GM23338 (cell line): Measurements from ENCODE around the gene PLD6. TPM values are rescaled to one million over a fixed set of nuclear protein-coding genes. Genes with fewer than 3 reads are reported as not detected.
"Not testable (repeated sequence)": the region's sequence is repeated elsewhere in the genome, so short reads cannot be mapped to it uniquely, and the experiment has no call there.

ENCODE experiments used
- ATAC-seq: fragments of 200-7000 bp; cut with Tn5 transposase; 3 replicates; pipeline ENCODE4 v1.9.1; 2020
- DNase-seq: peaks from one replicate; pipeline ENCODE4 v3.0.0-alpha.2; 2015; ENCODE audit warnings: low spot score
- H2AFZ ChIP-seq: fragments of 200-600 bp; sonication (generic); 2 replicates; pipeline ENCODE4 v1.8.0; 2016; ENCODE audit warnings: antibody characterized with exemption, mild to moderate bottlenecking, moderate library complexity
- H3F3A ChIP-seq: fragments of 200-600 bp; sonication (generic); replicated peaks from 2 replicates; pipeline ENCODE4 v1.8.0; 2017; ENCODE audit warnings: antibody characterized with exemption, mixed run types, low read depth
- H3K27ac ChIP-seq: fragments of 200-600 bp; sonication (generic); 2 replicates; pipeline ENCODE4 v1.6.1; 2016; ENCODE audit warnings: low read depth
- H3K27me3 ChIP-seq: fragments of 200-600 bp; sonication (generic); 2 replicates; pipeline ENCODE4 v1.8.0; 2016; ENCODE audit warnings: mild to moderate bottlenecking, mixed run types, moderate library complexity; ENCODE audit not compliant: insufficient read depth
- H3K36me3 ChIP-seq: fragments of 200-600 bp; sonication (generic); 2 replicates; pipeline ENCODE4 v1.8.0; 2016; ENCODE audit warnings: mild to moderate bottlenecking; ENCODE audit not compliant: insufficient read depth
- H3K4me1 ChIP-seq: fragments of 200-600 bp; sonication (generic); 2 replicates; pipeline ENCODE4 v1.8.0; 2016; ENCODE audit warnings: mild to moderate bottlenecking, moderate library complexity; ENCODE audit not compliant: insufficient read depth
- H3K4me2 ChIP-seq: fragments of 200-600 bp; sonication (generic); 2 replicates; pipeline ENCODE4 v1.7.1; 2017; ENCODE audit warnings: mixed run types
- H3K4me3 ChIP-seq: fragments of 200-600 bp; sonication (generic); 2 replicates; pipeline ENCODE4 v1.6.1; 2016; ENCODE audit warnings: mixed run types
- H3K79me2 ChIP-seq: fragments of 200-600 bp; sonication (generic); replicated peaks from 2 replicates; pipeline ENCODE4 v1.8.0; 2017; ENCODE audit warnings: mild to moderate bottlenecking; ENCODE audit not compliant: insufficient read depth
- H3K9me2 ChIP-seq: fragments of 200-600 bp; sonication (generic); 2 replicates; pipeline ENCODE4 v1.8.0; 2017; ENCODE audit not compliant: insufficient read depth
- H4K20me1 ChIP-seq: fragments of 200-600 bp; sonication (generic); replicated peaks from 2 replicates; pipeline ENCODE4 v1.8.0; 2017; ENCODE audit warnings: mild to moderate bottlenecking; ENCODE audit not compliant: insufficient read depth
- H3K27ac Mint-ChIP-seq: 2 replicates; pipeline ENCODE4 v1.8.0; 2020; ENCODE audit warnings: inconsistent platforms, mild to moderate bottlenecking, moderate library complexity, mixed read lengths
- H3K27me3 Mint-ChIP-seq: 3 replicates; pipeline ENCODE4 v1.8.0; 2022; ENCODE audit warnings: low read depth, mild to moderate bottlenecking, moderate library complexity, mixed read lengths, inconsistent platforms; ENCODE audit not compliant: insufficient read depth, poor library complexity
- H3K36me3 Mint-ChIP-seq: 3 replicates; pipeline ENCODE4 v1.8.0; 2021; ENCODE audit warnings: low read depth, mild to moderate bottlenecking, inconsistent platforms, moderate library complexity, mixed read lengths
- H3K4me1 Mint-ChIP-seq: 3 replicates; pipeline ENCODE4 v1.8.0; 2020; ENCODE audit warnings: mild to moderate bottlenecking, inconsistent platforms, mixed read lengths
- H3K4me3 Mint-ChIP-seq: 3 replicates; pipeline ENCODE4 v1.8.0; 2021; ENCODE audit warnings: moderate library complexity, mild to moderate bottlenecking, inconsistent platforms, mixed read lengths
- H3K9me3 Mint-ChIP-seq: 3 replicates; pipeline ENCODE4 v1.8.0; 2020; ENCODE audit warnings: moderate library complexity, mild to moderate bottlenecking, inconsistent platforms, mixed read lengths
- CREB1 ChIP-seq: fragments of 250-450 bp; sonication (Bioruptor Pico); IDR thresholded peaks from 2 replicates; pipeline ENCODE4 v1.5.0; 2020; ENCODE audit warnings: low read depth, mild to moderate bottlenecking, moderate library complexity
- EZH2 ChIP-seq: fragments of 200-600 bp; sonication (generic); IDR thresholded peaks from one replicate; pipeline ENCODE4 v1.8.0; 2017; ENCODE audit warnings: antibody characterized with exemption, mild to moderate bottlenecking, low read depth; ENCODE audit not compliant: unreplicated experiment
- JUNB ChIP-seq: IDR thresholded peaks from one replicate; pipeline ENCODE4 v1.6.1; 2016; ENCODE audit warnings: antibody characterized with exemption; ENCODE audit not compliant: unreplicated experiment
- NANOG ChIP-seq: IDR thresholded peaks from 2 replicates; pipeline ENCODE4 v1.6.1; 2016; ENCODE audit warnings: antibody characterized with exemption, borderline replicate concordance
- STAT1 ChIP-seq: IDR thresholded peaks from one replicate; pipeline ENCODE4 v1.6.1; 2016; ENCODE audit warnings: antibody characterized with exemption; ENCODE audit not compliant: unreplicated experiment
- ZNF462 ChIP-seq: fragments of 250-450 bp; sonication (Bioruptor Pico); IDR thresholded peaks from 2 replicates; pipeline ENCODE4 v1.5.0; 2020; ENCODE audit warnings: mild to moderate bottlenecking, moderate library complexity
- polyA plus RNA-seq: library from polyadenylated mRNA; unstranded; fragments of >200 nt; fragmentation: Nextera tagmentation; extraction: Ambion mirVana; gene quantifications from 2 replicates; pipeline ENCODE4 v1.2.1, GENCODE V29; 2016
- total RNA-seq: library from RNA; depleted of rRNA; stranded (reverse); fragments of >200 nt; shearing (Covaris generic); gene quantifications from 2 replicates; pipeline ENCODE4 v1.2.3, GENCODE V29; 2014
- TF ChIP-seq, protein P1 (sequence below): IDR thresholded peaks from 2 replicates; pipeline ENCODE4 v1.6.1; 2016; ENCODE audit warnings: antibody characterized with exemption

Gene PLD6
- total and polyA plus RNA-seq, 2 experiments from 2014 or later, result not detected

DNA sequence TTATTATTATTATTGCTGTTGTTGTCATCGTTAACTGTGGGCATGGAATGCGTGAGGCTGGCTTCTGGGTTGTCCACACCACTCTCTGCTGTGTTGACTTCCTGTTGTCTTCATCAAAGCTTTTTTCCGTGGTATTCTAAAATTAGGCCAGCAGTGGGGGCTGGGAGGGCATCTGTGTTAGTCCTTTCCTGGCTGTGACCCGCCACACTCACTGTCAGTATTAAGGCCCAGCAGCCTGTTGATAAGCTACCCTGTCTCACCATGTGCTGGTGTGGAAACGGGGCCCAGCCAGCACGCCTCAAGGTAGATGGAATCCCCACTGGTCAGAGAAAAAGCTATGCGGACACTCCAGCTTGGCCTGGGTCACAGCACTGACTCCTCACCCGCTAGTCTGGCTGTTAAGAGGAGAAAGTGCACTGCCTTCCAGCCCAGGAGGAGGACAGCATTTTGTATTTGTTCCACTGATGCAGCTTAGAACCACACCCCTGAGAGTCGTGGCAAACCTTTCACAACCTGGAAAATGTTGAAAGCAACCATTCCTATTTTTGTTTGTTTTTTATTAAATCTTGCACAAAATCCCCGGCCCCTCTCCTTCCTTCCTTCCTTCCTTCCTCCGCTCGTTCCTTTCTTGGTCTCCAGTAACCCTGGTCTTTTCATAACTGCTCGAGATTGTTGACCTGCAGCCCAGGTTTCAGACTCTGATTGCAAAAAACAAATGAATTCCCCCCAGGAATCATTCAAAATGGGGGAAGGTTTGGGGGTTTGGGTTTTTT, 21.0 kb downstream of the PLD6 start:
- not testable (repeated sequence) for H3K4me1 ChIP-seq, H3K27me3 Mint-ChIP-seq, H3K4me2 ChIP-seq, H3F3A ChIP-seq, H3K36me3 ChIP-seq, DNase-seq, H2AFZ ChIP-seq, H3K79me2 ChIP-seq, H3K27me3 ChIP-seq, H3K27ac ChIP-seq, ATAC-seq, H4K20me1 ChIP-seq, H3K4me3 Mint-ChIP-seq, H3K4me3 ChIP-seq, H3K9me2 ChIP-seq, H3K9me3 Mint-ChIP-seq
- H3K27ac Mint-ChIP-seq, result peak overlapping the region; percentile 75
- peaks cover 21% of the 10 kb centered on the region for H3K4me1 Mint-ChIP-seq
- peaks cover 14% of the 10 kb centered on the region for H3K36me3 Mint-ChIP-seq

DNA sequence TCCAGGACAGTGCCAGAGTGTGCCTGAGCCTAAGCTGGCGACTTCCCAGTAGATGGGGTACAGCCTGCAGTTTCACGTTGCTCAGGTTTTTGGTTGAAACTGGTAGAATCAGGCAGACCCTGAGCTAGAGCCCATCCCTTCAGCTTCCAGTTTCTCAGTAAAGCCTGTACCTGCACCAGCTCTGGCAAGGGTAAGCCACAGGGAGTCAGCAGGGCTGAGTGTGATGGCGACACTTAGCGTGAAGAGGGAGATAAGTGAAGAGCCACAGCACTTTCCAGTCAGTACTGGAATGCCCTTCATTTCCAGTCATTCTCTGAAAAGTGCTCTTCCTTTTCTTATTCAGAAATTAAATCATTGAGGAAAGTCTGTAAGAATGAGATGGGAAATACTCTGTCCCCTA, 22.4 kb downstream of the PLD6 start:
- no peaks in the 10 kb centered on the region; the same call in 1 of the 2 replicates for H4K20me1 ChIP-seq
- no peaks in the 10 kb centered on the region for H3K4me1 ChIP-seq
- H3F3A ChIP-seq, result no peaks in the 10 kb centered on the region
- H3K36me3 ChIP-seq, result no peaks in the 10 kb centered on the region; the same call in 1 of the 2 replicates
- Mint-ChIP-seq H3K27ac (no peak overlapping the region), H3K4me3 (no peak overlapping the region), H3K4me1 (peaks cover 21% of the 10 kb centered on the region), H3K36me3 (peaks cover 20% of the 10 kb centered on the region), H3K27me3 (peaks cover 5% of the 10 kb centered on the region), H3K9me3 (no peaks in the 10 kb centered on the region)
- DNase-seq, result no peak
- TF ChIP-seq CREB1 (CRISPR knock-in tag), result no peak
- no peak for TF ChIP-seq JUNB
- TF ChIP-seq NANOG, result no peak
- no peak for TF ChIP-seq STAT1
- TF ChIP-seq EZH2, result no peak
- no peak for TF ChIP-seq ZNF462 (CRISPR knock-in tag)
- TF ChIP-seq, protein P1, sequence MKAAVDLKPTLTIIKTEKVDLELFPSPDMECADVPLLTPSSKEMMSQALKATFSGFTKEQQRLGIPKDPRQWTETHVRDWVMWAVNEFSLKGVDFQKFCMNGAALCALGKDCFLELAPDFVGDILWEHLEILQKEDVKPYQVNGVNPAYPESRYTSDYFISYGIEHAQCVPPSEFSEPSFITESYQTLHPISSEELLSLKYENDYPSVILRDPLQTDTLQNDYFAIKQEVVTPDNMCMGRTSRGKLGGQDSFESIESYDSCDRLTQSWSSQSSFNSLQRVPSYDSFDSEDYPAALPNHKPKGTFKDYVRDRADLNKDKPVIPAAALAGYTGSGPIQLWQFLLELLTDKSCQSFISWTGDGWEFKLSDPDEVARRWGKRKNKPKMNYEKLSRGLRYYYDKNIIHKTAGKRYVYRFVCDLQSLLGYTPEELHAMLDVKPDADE, result no peak
- H3K4me3 ChIP-seq, result no peak overlapping the region
- H3K9me2 ChIP-seq, result no peaks in the 10 kb centered on the region
- H3K27me3 ChIP-seq, result no peaks in the 10 kb centered on the region
- no peaks in the 10 kb centered on the region for H3K79me2 ChIP-seq
- H2AFZ ChIP-seq, result no peak overlapping the region
- H3K27ac ChIP-seq, result no peak overlapping the region
- ATAC-seq, result no peak
- H3K4me2 ChIP-seq, result no peak overlapping the region
